HG02943 (cell line): Measurements from ENCODE around the gene RBM4.

Experiments used
- ATAC-seq: cut with Tn5 transposase; IDR thresholded peaks from one replicate; pipeline ENCODE4 v1.9.1; 2021; ENCODE audit warnings: mild to moderate bottlenecking, low read depth, moderate library complexity; ENCODE audit not compliant: unreplicated experiment

Gene RBM4

DNA sequence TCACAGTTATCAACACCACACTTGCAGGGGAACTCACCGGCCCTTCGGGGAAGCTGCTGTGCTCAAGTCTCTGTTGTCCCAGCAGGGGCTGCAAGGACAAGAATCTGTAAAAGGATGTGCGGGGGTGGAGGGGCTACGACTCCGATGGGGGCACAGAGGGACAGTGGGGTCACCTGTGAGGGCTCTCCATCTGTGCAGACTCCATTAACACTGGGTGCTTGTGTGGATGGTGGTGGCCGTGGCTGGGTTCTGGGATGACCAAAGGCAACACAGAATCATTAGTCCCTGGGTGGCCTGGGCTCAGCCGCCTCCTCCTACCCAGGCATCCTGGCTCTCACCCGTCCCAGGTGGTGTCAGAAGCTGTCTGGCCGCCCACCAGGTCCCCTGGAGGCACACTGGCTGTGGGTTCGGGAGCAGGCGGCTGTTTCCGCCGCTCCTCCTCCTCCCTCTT lies 49.4 kb downstream of the RBM4 start:
- ATAC-seq, result no peak

DNA sequence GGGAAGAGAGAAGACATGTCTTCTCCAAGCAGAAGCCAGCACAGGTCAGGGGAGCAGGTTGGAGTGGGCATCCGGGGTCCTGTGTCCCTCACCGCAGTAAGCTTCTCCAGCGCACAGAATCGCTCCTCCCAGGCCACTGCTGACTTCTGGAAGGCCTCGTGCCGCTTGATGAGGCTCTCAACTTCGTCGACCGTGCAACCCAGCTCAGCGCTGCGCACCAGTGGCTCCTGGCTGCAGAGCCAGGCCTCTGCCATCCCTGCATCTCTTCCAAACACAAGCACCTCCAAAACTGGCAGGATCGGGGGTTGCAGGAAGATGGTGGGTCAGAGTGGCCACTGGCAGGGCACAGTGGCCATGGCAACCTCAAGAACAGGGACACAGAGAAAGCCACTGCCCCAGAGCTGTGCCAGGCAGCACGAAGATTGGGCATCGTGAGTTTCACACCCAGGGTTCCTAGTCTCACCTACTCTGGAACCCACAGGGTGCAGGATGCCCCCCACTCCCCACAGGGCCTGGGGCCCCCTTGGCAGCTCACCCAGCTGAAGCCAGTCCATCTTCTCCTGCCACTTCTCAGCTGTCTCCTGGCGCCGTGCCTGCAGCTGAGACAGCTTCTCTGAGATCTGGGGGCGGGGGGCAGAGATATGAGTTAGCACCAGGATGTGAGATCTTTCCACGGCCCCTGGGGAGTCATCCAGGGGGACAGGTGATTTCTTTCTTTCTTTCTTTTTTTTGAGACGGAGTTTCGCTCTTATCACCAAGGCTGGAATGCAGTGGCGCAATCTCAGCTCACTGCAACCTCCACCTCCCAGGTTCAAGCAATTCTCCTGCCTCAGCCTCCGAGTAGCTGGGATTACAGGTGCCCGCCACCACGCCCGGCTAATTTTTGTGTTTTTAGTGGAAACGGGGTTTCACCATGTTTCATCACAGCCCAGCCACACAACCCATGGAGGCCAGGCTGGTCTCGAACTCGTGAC lies 50.3 kb downstream of the RBM4 start:
- no peak for ATAC-seq

DNA sequence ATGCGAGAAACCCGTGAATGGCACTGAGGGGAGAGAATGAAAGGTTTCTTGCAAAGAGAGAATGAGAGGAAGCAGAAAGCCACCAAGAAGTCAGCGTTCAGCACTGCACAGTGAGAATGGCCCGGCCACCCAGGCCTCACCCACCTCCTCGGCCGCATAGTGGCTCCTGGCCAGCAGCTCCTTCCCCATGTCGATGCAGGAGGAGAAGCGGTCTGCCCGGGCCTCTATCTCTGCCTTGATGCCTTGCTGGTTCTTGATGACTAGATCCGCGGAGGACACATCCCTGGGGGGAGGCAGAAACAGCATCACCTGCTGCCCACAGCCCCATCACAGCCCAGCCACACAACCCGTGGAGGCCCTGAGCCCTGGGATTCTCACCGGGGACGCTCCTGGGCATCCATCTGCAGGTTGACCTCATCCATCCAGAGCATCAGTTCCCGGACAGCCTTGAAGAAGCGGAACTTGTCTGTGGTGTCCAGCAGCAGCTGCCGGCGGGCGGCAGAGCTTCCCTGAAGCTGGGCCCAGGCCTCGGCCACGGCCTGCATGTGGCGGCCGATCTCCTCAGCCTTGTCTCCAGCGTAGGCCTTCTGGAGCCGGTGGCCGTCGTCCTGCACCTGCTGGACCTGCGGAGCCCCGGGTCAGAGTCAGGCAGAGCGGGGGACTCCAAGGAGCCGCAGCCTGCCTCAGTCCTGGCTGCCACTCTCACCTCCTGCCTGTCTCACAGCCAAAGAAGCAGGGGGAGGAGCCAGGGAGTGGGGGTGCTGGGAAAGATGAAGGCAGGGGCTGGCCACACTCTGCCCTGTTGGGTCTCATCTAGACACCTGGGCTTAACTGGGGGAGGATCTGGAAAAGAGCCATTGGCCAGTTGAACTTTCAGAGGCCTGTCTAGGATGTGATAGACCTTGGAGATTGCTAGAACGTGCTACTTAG lies 51.4 kb downstream of the RBM4 start:
- ATAC-seq, result no peak

DNA sequence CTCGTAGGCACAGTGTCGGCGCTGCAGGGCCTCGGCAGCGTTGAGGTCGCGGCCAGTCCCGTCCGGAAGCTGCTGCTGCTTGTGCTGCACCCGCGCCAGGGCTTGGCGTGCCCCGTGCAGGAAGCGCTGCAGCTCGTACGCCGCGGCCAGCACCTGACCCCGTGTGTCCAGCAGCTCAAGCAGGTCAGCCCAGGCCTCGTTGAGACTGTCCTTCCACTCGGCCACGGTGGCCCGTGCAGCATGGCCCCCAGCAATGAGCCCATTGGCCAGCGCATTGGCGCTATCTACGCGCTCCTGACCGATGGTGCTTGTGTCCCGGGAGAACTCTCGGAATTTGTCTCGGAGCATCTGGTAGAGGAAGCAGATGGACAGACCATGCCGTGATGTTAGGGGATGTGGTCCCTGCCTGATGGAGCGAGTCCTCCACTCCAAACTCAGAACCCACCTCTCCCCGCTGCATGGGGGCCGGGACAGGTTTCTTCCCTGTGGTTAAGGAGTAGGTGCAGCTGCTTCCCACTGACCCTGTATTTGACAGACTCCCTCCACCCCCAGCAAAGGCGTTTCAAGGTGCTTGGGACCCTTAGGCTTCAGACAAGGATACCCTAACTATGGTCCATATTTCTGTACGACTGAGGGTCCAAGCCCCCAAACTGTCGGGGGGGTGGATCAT lies 52.9 kb downstream of the RBM4 start:
- no peak for ATAC-seq

DNA sequence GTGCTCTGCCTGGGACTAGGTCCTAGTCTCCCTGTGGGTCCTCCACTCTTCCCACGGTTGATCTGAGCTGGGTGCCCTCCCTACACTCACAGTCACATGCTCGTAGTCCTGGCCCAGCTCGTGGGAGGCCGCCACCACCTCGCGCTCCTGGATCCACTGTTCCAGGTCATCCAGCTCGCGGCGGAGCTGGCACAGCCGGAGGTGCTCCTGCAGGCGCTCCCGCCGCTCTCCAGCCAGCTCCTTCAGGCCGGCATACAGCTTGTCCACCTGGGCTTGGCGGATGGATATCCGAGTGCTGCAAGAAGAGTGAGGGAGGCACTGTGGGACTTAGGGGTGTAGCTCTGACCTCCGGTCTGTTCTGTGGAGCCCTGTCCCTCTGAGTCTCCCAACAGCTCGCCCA lies 53.9 kb downstream of the RBM4 start:
- ATAC-seq, result no peak

GRCh38 chr11:66692871-66693331 lies 54.4 kb downstream of the RBM4 start:
- ATAC-seq, result no peak

DNA sequence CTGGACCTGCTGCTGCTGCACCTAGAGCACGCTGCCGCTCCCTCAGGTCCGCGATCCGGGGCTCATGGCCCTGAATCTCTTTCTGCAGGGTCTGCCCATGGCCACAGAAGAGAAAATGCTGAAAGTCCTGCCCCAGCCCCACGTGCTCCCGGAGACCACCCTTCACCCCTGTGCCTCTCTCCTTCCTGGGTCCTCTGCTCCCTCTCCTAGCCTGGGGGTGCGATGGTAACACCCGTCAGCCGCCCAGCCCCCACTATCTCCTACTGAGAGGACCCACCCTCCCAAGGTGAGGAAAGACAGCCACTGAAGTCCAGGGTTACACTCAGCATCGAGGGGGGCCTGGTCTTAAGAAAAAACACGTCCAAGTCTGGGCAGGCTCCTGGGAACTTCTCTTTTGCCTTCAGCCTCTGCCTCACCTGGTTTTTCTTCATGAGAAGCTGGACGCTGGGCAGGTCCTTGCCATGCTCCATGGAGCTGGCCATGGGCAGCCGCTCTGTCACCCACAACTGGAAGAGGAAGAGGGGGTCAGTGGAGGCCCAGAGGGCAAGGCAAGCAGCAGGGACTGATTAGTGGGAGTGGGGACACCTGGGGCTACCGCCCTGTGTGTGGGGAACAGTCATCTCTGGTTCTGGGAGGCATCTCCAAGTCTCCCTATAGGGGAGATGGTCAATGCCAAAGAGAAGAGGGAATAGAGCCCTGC lies 55.0 kb downstream of the RBM4 start:
- ATAC-seq, result no peak

- ATAC-seq, result no peak
Observed at GRCh38 chr11:66694056-66694410, 55.5 kb downstream of the RBM4 start.

GRCh38 chr11:66694732-66695207 lies 56.3 kb downstream of the RBM4 start:
- ATAC-seq, result no peak
